ENCODE data around the gene UVRAG.

- TF ChIP-seq CTCF (optimal IDR thresholded peaks at IDR 0.05 in 1 of 3, IDR thresholded peaks at IDR 0.05 in 1 of 3, conservative IDR thresholded peaks at IDR 0.05 in 1 of 3; ENCODE audit: extremely low read depth in 1 of 3, insufficient read depth in 2 of 3, low read length in 3 of 3): no peak
- no peak for TF ChIP-seq EZH2 (IDR thresholded peaks at IDR 0.05; ENCODE audit: low read length)
Observed at GRCh38 chr11:75946531-75947530, 131.8 kb downstream of the UVRAG start.
